Purkinje cell (primary cell): ENCODE results near the gene BTBD3. TPM values are rescaled to one million over a fixed set of nuclear protein-coding genes. Genes with fewer than 3 reads are reported as not detected.

Source experiments
- polyA plus RNA-seq: library from polyadenylated mRNA; unstranded; fragments of >200 nt; fragmentation: Nextera tagmentation; gene quantifications from 2 replicates; pipeline ENCODE4 v1.2.1, GENCODE V29; 2014

BTBD3 gene
- 63.1 and 64.2 TPM in 2 replicates for polyA plus RNA-seq

DNA sequence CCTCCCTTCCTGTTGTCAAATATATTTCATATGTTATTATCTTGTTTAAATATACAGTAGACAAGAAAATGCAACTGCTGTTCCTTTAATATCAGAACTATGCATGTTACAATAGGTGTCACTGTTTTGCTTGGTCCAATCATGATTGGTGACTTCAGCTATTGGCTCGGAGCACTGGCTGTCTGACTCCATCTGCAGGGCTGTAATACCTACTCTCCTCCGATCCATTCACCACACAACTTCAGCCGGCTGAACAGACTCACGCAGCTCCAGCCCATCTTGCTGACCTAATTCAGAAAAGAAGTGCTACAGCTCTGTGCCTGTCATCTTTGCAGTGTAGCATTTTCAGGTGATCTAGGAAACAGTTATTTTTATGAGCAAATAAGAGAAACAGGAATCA, at the start of gene BTBD3:
Gene BTBD3, plus strand, starts transcription at position 231 of the 400 bp plus-strand sequence. CDS start 383 bp downstream, outside the sequence.

